SHP77 (cell line): ENCODE data around the gene ZNF385D.

Experiments used
- DNase-seq, 2 experiments: peaks; one replicate each; lab custom pipeline; 2025; lab: John Stamatoyannopoulos, UW

ZNF385D gene

GRCh38 chr3:21747966-21748555 lies 2.9 kb downstream of the ZNF385D start:
- DNase-seq, result no peak

- DNase-seq, result no peak
Measured at GRCh38 chr3:21747376-21747775, 3.6 kb downstream of the ZNF385D start.

GRCh38 chr3:21745966-21746365 lies 5.0 kb downstream of the ZNF385D start:
- DNase-seq, result no peak

GRCh38 chr3:21744793-21745192 lies 6.2 kb downstream of the ZNF385D start:
- no peak for DNase-seq

- no peak for DNase-seq
Measured at GRCh38 chr3:21738935-21739702, 11.9 kb downstream of the ZNF385D start.

GRCh38 chr3:21738283-21738682 lies 12.7 kb downstream of the ZNF385D start:
- no peak for DNase-seq

- no peak for DNase-seq
Measured at GRCh38 chr3:21734746-21735145, 16.3 kb downstream of the ZNF385D start.

GRCh38 chr3:21729888-21730459 lies 21.0 kb downstream of the ZNF385D start:
- no peak for DNase-seq

DNA sequence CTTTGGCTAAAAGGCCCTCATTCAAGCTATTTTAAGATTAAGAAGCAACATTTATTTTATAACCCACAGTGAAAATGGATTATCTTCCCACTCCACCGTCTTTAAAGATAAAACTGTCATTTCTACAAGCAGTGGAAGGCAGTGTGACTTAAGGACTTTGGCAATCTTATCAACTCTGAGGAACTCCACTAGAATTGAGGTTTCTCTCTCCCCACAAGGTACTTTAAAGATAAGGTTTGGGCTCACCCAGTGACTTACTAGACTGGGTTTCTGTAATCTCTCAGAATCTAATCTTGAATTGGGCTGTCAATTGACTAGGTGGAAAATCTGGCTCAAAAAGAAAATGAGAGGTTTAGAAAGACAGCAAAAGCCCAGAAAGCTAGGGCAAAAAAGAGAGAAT lies 21.7 kb downstream of the ZNF385D start:
- no peak for DNase-seq

DNA sequence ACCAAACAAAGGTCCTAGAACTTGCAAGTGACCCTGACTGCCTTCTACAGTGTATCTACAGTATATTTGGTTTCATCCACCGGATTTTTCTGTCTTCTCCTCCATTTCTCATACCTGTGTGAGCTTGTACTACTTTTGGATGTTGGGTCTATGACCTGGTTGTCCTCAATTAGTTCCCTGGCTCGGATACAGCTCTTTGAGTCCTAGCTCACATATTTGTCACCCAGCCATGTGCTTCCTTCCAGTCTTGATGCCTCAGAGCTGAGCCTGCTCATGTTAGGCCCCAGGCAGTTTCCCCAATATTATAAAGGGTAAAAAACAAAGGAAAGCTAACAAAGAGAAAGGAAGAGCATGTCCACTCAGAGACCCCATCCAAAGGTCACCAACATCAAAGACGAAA lies 28.2 kb downstream of the ZNF385D start:
- DNase-seq, result no peak

GRCh38 chr3:21722301-21722700 lies 28.7 kb downstream of the ZNF385D start:
- no peak for DNase-seq

GRCh38 chr3:21718943-21719591 lies 31.9 kb downstream of the ZNF385D start:
- DNase-seq, result no peak

DNA sequence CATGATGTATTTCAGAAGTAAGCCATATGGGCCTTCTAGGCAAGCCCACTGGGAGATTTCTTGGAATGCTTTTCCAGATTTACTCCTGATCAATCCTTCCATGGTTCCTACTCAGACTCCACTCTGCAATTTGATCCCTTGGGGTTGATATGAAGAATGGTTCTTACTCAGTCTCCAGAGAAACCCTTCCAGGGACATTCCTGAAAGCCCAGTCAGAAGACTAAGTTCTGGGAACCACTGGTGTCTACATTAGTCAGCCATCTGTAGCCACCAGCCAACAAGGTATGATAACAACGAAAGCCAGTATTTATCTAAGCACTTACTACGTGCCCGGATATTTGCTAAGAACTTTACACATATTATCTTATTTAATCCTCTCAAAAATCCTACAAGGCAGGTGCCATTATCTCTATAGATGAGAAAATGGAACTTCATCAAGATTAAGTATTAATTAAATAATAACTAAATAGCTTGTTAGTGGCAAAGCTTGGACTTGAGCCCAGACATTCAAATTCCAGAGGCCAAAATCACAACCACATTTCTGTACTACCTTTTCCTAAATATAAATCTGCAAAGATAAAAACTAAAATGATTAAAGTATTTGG lies 32.7 kb downstream of the ZNF385D start:
- DNase-seq, result no peak

- no peak for DNase-seq
Measured at GRCh38 chr3:21715662-21716061, 35.3 kb downstream of the ZNF385D start.

DNA sequence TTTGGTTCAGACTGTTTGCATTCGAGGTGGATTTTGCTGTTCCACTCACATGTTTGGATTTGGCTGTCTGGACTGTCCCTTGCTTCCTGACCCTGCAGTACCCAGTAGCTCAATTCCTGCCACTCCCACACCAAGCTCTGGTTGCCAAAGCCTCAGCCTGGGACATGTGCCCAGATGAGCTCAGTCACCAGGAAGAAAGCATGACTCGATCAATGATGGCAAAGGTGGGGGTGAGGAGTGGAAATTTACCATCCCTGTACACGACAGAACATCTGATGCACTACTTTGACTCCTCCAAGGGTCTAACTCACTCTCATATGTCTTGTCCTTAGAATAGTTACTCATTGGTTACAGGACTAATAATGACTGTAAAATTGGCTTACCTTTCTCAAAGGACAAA lies 45.2 kb downstream of the ZNF385D start:
- no peak for DNase-seq

DNA sequence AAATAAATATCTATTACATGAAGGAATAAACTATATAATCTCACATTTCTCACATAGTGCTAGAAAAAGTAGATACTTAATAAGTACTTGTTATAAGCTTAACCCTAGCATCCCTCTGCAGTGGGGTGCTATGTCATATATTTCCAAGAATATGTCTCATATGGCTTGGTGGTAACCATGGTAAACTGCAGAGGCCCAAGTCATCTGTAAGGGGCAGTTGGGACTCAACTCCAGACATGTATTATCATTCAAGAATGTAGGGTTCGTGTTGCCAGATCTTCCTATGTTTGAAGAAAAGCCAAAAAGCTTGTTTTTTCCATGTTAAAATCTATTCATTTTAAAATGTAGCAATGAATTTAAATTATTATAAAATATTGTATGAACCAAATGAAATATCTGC lies 46.2 kb downstream of the ZNF385D start:
- DNase-seq, result no peak

GRCh38 chr3:21703291-21703690 lies 47.7 kb downstream of the ZNF385D start:
- no peak for DNase-seq

- DNase-seq, result no peak
Measured at GRCh38 chr3:21697707-21698106, 53.3 kb downstream of the ZNF385D start.

- no peak for DNase-seq
Measured at GRCh38 chr3:21694506-21694905, 56.5 kb downstream of the ZNF385D start.

DNA sequence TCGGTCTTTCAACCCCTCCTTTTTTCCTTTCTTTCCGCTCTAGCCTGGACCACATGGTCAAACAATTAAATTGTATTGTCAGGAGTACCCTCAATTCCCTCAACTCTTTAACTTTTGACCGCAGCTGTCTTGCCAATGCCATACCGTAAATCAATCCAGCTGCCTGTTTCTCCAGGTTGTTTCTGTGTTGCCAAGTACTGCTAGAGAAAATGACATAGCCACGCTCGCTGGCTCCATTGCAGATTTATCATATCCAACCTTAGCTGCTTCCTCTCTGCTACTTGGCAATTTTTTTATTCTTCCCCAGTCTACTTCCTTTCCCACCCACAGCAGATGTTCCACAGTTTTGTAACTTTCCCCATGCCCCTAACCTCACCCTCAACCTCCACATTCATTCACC lies 60.0 kb downstream of the ZNF385D start:
- DNase-seq, result no peak

- no peak for DNase-seq
Measured at GRCh38 chr3:21682206-21682605, 68.8 kb downstream of the ZNF385D start.

GRCh38 chr3:21673393-21673792 lies 77.6 kb downstream of the ZNF385D start:
- DNase-seq, result no peak

DNA sequence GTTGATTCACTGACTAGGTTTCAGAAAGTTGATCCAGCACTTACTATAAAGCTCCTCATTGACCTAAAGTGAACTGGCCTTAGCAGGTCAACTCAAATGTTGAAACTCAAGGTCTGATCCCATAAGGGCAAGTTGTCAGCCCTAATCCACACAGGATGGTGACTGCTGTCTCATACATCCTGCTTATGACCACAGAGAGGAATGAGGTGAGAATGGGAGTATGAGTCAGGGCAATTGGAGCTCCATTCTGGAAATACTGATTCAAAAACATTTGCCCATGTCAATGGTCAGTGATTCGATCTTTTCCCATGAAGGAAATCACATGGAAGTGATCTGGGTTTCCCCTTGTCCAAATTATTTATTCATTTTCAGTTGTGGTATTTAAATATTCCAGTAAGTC lies 78.7 kb downstream of the ZNF385D start:
- DNase-seq, result no peak
